ENCODE data around the gene CAMTA1. TPM values are rescaled to one million over a fixed set of nuclear protein-coding genes. Genes with fewer than 3 reads are reported as not detected.

Gene CAMTA1
- total RNA-seq, 1 experiment from 2014 or later: 82.2 TPM

GRCh38 chr1:7384679-7385078 lies 599.4 kb downstream of the CAMTA1 start:
- TF ChIP-seq POLR2AphosphoS5 (IDR thresholded peaks at IDR 0.05; ENCODE audit: low read depth, low read length) (no peak), SIN3A (IDR thresholded peaks at IDR 0.05; ENCODE audit: borderline replicate concordance, insufficient read depth, low read depth, low read length) (no peak)
- TF ChIP-seq, protein P1, sequence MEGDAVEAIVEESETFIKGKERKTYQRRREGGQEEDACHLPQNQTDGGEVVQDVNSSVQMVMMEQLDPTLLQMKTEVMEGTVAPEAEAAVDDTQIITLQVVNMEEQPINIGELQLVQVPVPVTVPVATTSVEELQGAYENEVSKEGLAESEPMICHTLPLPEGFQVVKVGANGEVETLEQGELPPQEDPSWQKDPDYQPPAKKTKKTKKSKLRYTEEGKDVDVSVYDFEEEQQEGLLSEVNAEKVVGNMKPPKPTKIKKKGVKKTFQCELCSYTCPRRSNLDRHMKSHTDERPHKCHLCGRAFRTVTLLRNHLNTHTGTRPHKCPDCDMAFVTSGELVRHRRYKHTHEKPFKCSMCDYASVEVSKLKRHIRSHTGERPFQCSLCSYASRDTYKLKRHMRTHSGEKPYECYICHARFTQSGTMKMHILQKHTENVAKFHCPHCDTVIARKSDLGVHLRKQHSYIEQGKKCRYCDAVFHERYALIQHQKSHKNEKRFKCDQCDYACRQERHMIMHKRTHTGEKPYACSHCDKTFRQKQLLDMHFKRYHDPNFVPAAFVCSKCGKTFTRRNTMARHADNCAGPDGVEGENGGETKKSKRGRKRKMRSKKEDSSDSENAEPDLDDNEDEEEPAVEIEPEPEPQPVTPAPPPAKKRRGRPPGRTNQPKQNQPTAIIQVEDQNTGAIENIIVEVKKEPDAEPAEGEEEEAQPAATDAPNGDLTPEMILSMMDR (IDR thresholded peaks at IDR 0.05): no peak
- ChIA-PET POLR2A (no interaction called here), CTCF (no interaction called here)
- Histone ChIP-seq H3K27me3 (ENCODE audit: control insufficient read depth, insufficient read depth, low read length) (no peaks in the 10 kb centered on the region), H3K4me1 (ENCODE audit: control insufficient read depth, insufficient read depth, low read length) (peaks cover 1% of the 10 kb centered on the region; the same call in 1 of the 2 replicates), H3K9me3 (ENCODE audit: control insufficient read depth, insufficient read depth, low read depth, low read length) (no peaks in the 10 kb centered on the region), H3K27ac (ENCODE audit: low read length) (no peak overlapping the region), H3K36me3 (ENCODE audit: control insufficient read depth, insufficient read depth, low read length) (no peaks in the 10 kb centered on the region), H3K4me3 (ENCODE audit: low read depth in 2 of 2, low read length in 2 of 2) (no peak overlapping the region)
- in situ Hi-C loops (cut with HindIII; ENCODE audit: low pct_unique_long_range_greater_than_20kb, low sequenced_read_pairs) (no loop called here), intact Hi-C loops (cut with micrococcal nuclease; ENCODE audit: unreplicated experiment) (no loop called here)
- DNase-seq (ENCODE audit: low read depth, low spot score) (no peak), ATAC-seq (no peak)
- BruUV-seq (replicated peaks): no TSS peak

- no peak overlapping the region for H3K4me3 ChIP-seq (ENCODE audit: low read depth in 2 of 2, low read length in 2 of 2)
- TF ChIP-seq REST (IDR thresholded peaks at IDR 0.05; ENCODE audit: insufficient read depth in 1 of 2, low read depth in 2 of 2, low read length in 1 of 2) (no peak), POLR2AphosphoS5 (IDR thresholded peaks at IDR 0.05; ENCODE audit: low read depth, low read length) (no peak)
- TF ChIP-seq, protein P1 (IDR thresholded peaks at IDR 0.05): no peak
- no TSS peak for BruUV-seq (replicated peaks)
- H3K36me3 ChIP-seq (ENCODE audit: control insufficient read depth, insufficient read depth, low read length): no peaks in the 10 kb centered on the region
- in situ Hi-C loops (cut with HindIII; ENCODE audit: low pct_unique_long_range_greater_than_20kb, low sequenced_read_pairs) (no loop called here), intact Hi-C loops (cut with micrococcal nuclease; ENCODE audit: unreplicated experiment) (no loop called here)
- H3K4me1 ChIP-seq (ENCODE audit: control insufficient read depth, insufficient read depth, low read length): no peaks in the 10 kb centered on the region
- ATAC-seq (no peak), DNase-seq (ENCODE audit: low read depth, low spot score) (no peak)
- H3K9me3 ChIP-seq (ENCODE audit: control insufficient read depth, insufficient read depth, low read depth, low read length): no peaks in the 10 kb centered on the region
- ChIA-PET POLR2A (interaction anchor here (0.5 kb wide), 1 partner anchor 9 kb away, joined by 9 read pairs; no protein-coding TSS in a partner anchor), CTCF (no interaction called here)
- no peak overlapping the region for H3K27ac ChIP-seq (ENCODE audit: low read length)
- no peaks in the 10 kb centered on the region for H3K27me3 ChIP-seq (ENCODE audit: control insufficient read depth, insufficient read depth, low read length)
Measured at GRCh38 chr1:7385471-7386225, 600.4 kb downstream of the CAMTA1 start.
